Measurements from ENCODE around the gene NOL3.
"Not testable (repeated sequence)": the region's sequence is repeated elsewhere in the genome, so short reads cannot be mapped to it uniquely, and the experiment has no call there.

The NOL3 gene

DNA sequence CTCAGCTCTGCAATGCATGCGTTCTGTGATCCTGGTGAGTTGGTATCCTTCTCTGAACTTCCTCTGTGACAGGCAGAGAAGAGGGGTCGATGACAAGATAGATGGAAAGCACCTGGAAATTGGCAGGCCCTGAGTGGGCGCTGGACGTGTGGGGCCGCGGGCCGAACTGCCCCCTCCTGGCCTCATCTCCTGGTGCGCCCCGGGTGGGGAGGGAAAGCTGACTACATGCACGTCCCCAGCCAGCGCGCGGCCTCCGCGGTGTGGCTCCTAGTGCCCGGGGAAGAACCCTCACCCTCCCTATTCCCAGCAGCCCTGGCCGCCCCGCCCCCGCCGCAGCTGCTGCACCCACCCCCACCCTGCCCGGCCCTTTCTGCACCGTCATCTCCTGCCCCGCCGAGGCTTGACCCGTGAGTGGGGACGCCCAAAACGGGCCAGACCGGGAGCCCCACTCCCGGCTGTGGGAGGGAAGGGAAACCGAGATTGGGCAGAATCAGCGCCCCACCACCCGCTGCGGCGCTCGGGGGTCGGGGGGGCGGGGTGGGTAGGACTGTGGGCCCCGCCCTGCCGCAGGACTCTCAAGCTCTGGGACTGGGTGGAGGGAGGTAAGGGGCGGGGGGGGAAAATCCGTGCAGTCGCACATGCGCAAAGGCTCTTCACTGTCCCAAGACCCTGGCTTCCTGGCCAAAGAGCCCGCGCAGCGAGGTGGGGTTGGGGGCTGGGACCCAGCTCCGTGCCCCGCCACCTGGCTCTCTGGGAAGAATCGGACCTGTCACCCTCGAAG is at the start of gene NOL3:
NOL3 (plus strand) TSS at position 371 of the 781 bp plus-strand sequence.
- no peak for DNase-seq

DNA sequence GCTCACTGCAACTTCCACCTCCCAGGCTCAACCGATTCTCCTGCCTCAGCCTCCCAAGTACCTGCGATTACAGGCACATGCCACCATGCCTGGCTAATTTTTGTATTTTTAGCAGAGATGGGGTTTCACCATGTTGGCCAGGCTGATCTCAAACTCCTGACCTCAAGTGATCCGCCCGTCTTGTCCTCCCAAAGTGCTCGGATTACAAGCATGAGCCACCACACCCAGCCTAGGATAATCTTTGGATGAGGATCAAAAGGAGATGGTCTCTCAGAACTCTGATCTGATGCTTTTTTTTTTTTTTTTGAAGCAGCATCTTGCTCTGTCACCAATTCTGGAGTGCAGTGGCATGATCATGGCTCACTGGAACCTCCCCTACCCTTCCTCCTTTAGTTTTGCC is 47.5 kb upstream of the NOL3 start:
- not testable (repeated sequence) for DNase-seq

DNA sequence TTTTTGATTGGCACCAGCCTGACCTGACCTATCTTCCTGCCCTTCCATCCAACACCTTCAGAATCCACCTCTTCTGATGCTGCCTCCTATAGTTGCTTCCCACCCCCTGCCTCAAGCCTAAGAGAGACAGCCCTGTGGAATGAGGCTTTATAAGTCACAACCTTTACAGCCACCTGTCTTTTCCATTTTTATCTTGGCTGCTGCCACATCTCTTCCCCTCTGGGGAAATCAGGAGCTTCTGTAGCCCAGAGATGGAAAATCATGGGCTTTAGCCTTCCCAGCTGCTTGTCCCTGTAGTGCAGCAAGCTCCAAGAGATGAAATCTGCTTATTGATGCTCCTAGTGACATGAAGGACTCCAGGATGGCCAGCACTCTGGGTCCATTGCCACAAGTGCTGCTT is 41.9 kb upstream of the NOL3 start:
- no peak for DNase-seq

DNA sequence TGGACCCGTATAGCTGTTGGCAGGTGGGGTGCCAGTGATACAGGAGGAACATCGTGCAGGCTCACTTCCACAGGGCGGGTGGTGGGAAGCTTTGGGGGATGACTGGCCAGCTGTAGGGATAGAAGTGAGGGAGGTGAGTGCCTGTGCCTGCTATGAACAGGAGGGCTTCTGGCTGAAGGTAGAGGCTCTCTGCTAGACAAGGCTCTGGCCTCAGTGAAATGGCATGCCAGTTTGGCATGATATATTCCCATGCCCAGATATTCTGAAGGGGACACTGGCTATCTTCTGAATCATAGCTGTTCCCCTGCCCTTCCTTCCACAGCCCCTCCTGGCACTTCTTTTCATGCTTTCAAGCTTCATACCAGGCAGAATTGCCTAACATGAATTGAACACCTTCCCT is 41.5 kb upstream of the NOL3 start:
- DNase-seq, result no peak

DNA sequence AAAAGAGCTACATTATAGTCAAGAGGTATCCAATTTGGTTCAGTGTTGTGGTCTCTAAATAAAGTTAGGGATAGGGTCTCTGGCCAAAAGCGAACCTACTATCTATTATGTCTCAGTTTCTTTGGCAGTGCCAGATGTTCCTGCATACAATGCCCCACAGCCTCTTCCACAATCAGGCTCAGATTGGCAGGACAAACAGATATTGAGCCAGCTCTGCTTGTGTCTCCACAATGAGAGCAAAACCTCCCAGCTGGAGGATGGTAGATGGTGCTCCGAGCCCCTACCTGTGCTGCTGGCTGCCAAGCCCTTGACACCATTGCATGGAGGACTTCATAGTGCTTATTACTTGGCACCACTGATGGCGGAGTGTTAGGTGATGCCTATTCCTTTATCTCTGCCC is 40.9 kb upstream of the NOL3 start:
- DNase-seq, result no peak

DNA sequence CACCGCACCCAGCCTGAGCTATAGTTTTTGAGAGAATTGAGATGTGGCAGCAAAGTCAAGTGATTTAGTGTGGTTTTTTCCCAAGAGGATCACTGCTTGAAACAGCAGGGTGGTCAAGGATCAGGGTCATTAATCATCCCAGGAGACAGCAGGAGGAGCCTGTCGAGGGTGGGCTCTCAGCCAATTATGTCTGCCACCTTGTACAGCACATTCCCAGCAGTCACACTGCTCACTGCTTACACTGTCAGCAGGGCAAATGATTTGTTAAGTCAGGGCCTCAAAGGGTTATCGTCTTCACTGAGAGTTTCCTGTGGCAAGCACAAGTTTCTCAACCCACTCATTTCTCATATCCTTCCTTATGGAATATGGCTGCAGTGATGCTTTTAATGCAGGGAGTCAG is 32.7 kb upstream of the NOL3 start:
- DNase-seq, result no peak

DNA sequence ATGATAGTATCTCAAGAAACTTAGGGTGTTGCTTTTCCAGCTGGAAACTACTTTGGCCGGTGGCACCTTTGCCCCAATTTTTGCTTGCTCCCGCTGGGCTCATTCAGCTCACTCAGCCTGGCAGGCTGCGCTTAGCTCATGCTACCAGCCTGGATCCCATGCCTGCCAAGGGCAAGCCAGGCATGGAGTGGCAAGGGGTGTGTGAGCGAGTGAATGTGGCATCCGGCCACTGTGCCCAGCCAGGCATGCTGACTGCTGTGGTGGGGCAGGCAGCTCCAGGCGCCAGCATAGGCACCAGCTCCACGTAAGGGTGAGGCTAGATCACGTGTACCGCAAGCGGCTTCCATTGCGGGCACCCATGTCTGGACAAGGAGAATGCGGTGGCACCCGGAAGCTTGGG is 28.9 kb upstream of the NOL3 start:
- DNase-seq, result no peak

DNA sequence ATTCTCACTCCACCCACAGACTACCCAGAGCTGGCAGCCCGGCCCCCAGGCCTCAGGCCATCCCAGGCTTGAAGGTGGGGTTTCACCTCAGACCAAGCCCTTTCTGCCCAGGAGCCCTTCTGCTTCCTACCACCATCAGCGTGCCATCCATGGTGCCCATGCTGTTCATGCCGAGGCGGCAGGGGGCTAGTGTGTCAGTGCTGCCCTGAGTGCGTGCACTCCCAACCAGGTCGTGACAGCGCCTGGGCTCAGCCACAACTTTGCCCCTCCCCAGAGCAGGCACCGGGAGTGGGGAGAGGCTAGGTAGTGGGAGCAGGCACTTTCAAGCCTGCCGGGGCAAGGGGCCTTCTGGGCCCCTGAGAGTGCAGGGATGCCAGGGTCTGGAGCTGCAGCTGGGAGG is 28.0 kb upstream of the NOL3 start:
- no peak for DNase-seq

DNA sequence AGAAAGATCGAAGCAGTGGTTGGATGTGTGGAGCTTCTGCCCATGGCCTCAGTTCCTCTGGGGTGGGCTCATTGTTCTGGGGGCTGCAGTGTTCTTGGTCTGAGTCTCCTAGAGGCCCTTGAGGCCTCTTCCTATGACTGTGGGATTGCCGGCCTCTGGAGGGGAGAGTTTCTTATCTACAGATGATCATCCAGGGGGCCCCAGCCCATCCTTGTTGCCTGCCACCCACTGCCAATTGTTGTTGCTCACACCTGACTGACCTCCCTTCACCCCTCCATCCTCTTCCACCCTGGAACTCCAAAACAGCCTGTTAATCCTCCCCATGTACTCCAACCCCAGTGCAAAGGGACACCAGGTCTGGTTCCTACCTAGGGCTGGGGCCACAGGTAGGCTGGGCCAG is 25.4 kb upstream of the NOL3 start:
- DNase-seq, result no peak

DNA sequence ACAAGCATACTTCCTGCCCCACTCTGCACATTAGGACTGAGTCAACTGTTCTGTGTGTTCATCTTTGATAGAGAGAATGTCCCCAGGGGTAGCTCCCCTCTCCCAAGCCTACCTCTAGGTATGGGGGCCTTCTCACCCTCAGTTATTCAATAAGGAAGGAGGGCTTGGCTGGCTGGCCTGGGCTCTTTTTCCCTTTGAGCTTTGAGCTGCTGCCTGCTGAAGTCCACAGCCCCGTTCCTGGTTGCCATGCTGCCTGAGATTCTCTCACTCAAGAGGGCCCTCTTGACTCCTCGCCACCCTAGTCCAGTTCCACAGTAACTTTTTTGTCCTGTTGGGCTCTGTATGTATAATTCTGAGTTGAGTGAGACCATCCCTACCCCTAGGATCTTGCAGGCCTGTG is 24.6 kb upstream of the NOL3 start:
- no peak for DNase-seq

DNA sequence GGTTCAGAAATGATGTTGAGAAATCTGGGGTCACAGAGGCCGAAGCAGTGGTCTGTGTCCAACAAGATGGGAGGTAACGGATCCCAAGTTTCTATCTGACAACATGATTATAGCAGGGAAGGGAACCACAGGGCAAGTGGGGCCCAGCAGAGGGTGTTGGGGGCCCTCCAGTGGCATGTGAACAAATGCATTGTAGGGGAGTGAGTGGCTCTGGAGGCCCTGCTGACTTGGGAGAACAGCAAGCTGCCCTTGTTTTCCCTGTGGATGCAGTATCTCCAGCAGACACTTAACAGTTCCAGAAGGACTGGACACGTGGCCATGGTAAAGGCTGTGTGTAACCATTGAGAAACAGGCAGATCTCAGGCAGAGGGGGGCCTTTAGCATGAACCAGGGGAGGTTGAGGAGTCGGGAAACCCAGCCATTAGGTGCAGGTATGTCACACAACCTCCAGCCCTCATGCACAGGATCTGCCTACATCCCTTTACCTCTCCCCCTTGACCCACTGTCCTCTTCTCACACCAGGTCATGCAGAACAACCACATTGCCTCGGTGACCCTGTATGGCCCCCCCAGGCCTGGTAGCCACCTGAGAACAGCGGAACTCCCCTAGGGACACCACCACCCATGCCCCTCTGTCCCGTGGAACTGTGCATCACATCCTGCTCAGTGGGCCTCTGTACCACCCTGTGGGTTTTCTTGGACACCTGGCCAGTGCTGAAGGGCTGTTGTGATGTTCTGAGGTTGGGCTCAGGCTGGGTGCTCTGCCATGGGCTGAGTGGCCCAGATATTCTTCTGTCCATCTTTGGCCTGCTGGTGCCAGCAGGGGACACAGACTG is 23.6 kb upstream of the NOL3 start:
- no peak for DNase-seq

DNA sequence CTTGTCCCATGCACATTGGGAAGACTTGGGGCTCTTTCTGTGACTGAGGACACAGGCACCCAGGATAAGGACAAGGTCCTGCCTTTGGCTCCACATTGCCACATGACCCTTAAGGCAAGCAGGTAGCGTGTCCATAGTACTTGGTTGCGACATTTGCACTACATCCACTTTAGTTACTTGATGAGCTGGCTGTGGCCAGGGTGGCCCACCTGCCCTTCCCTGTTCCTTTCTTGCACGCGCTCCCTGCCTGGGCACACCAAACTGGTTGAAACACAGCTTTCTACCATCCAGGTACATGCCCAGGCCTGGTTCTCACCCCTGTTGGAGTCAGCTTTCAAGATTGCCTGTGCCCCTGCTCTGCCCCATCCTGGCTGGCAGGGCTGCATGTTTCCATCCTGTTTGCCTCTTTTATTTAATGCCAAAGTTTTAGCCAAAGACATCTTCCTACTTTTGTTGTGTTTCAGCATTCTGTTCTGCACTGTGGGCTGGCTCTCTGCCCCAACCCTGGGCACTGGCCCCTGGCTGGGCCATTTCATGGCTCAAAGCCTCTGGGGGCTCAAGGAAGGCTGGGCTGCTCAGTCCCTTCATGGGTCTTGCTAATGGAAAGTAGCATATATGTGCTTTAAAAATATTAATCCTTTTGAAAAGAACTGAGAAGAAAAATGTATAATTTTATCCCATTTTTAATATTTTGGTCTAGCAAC is 22.7 kb upstream of the NOL3 start:
- DNase-seq, result no peak

DNA sequence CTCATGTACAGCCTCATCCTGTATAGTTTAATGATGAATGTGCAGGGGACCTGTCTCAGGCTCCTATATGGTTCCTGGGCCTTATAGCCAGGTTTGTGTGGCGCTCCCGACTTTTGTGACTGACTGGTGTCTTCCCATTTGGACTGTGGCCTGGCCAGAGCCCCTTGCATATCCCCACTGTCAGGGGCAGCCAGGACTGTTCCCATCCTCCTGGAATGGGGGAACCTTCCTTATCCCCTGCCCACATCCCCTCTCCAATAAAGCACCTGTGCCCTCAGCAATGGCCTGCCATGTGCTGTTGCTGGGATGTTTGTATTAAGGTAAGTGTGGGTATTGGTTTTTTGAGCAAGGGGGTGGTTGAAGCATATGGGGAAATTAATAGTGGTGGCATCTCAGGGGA is 22.1 kb upstream of the NOL3 start:
- DNase-seq, result no peak

DNA sequence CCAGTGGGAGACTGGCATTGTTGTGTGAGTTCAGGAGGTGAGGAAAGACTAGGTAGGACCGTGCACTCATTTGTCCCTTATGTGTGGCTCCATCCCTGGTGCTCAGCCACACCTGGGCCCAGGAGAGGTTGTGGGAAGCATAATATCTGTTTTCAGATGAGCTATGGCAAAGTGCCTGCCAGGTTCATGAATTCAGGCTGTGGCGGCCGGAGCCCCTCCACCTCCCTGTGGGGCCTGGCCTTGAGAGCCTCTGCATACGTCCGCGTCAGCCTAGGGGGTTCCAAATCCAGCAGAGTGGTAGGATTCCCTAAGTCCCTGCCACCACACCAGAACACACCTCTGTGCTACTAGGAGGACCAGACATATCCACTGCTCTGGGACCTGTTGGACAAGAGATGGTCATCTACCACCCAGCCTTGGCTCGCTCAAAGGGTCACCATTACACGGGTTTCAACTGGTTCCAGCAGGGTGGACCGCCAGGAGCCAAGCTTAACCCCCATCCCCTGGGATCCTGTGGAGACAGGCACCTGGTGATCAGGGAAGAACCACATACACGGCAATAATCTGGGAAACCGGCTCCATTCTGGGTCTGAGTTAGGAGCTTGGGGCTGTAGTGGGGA is 21.6 kb upstream of the NOL3 start:
- no peak for DNase-seq

DNA sequence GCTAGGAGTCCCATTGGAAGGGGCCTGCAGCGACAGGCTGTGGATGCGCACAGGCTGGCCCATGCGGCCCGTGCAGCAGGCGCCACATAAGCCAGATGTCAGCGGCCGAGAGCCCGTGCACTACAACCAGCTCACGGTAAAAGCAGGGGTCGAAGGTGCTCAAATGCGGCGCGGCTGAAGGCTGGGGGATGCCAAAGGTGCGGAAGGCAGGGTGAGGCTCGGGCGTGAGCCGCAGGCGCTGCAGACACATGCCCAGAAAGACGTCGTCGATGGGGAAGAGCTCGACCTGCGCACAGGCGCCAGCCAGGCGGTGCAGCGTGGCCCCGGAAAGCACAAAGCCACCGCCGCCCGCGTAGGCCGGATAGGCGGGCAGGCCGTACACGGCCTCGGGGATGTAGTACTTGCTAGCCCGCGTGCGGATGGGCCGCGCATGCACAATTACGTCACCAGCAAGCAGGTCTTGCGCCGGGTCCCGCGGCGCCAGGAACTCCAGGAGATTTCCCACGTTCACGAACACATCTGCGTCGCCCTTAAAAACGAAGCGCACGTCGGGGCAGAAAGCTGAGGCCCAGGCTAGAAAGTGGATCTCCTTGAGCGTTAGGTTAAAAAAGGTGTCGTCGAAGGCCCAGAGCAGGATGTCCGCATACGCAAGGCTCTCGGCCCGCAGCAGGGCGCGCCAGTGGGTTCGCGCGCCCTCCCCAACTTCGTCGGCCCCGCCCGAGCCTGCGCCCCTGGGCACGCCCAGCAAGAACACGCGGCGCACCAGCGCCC is 20.9 kb upstream of the NOL3 start:
- no peak for DNase-seq

DNA sequence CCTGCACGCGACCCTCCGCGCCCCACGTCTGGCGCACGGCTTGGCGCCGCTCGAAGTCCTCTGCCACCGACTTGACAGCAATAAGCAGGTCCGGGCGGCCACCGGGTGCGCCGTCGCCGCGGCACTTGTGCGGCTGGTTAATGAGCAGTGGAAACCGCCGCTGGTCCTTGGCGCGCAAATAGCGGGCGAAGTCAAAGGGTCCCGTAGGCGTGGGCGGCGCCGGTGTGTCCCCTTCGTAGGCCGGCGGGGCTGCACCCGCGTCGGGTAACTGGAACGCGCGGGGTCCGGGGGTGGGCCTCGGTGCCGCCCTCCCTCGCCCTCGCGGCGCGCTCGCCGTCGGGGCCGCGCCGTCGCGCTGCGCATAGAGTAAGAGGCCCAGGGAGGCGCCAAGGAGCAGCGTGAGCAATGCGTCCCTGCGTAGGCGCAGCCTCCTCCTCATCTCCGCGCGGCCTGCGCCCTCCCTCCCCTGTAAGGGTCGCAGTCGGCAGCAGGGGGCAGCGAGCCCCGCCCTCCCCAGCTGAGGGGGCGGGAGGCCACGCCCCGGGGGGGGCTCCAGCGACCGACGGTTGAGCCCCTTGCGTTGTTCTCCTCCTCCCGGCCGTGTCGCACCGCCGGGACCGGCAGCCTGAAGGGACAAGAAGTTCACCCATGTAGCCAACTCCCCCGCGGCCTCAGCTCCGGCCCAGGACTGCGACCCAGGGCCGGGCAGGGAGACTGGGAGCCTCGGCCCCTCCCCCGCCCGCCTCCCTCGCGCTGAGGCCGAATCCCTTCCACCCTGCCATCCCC is 20.1 kb upstream of the NOL3 start:
- DNase-seq, result no peak

DNA sequence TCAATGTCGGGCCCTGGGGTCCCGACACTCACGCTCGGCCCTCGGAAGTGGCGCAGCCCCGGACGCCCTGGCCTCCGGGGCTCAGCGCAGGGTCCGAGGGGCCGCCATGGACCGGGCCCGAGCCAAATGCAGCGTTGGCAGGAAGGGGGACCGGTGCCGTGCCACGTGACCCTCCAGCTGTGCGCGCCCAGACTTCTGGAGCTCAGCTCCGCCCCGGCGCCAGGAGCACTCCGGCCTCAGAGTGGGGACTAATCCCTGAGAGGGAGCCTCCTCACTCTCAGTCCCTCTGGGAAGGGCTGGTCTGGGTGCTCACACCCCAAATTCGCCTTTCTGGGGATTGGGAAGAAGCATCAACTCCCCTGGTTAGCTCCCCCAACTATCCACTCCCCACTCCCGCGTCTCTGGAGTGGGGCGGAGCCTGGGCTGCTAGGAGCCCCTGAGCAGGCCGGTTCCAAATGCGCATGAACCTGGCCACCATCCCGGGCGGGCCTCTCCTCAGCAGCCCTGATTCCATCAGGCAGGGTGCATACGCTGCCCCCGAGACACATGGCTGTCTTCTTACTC is 19.4 kb upstream of the NOL3 start, which contains the start of gene B3GNT9:
B3GNT9 (minus strand) TSS at position 166 of the 564 bp plus-strand sequence. CDS start 513 bp downstream, outside the sequence.
- no peak for DNase-seq

DNA sequence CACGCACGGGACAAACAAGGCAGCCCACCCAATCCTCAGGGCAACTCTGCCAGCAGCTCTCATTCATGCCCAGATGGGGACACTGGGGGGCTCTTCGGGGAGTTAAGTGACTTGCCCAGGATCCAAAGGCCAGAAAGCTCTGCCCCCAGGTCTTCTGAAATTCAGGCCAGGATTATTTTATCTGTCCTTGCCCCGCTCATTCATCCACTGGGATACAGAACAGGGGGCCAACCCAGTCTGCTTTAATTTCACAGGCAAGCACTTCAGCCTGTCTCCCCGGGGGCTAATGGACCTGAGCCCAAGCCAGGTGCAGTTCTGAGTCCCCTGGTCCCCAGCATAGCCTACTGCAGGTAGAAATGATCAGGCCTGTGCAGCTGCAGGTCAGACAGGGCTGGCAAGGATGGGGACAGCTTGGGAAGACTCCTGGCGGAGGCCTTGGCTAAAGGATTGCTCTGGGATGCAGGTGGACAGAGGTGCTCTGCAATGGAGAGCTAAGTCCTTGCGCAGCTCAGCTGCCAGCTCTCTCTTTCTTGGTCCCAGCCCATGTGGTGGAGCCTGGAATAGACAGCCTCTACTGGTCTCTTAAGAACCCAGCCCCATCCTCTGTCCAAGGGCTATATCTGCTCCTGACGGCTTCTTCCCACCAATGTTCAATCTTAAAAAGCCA is 18.8 kb upstream of the NOL3 start:
- DNase-seq, result no peak

DNA sequence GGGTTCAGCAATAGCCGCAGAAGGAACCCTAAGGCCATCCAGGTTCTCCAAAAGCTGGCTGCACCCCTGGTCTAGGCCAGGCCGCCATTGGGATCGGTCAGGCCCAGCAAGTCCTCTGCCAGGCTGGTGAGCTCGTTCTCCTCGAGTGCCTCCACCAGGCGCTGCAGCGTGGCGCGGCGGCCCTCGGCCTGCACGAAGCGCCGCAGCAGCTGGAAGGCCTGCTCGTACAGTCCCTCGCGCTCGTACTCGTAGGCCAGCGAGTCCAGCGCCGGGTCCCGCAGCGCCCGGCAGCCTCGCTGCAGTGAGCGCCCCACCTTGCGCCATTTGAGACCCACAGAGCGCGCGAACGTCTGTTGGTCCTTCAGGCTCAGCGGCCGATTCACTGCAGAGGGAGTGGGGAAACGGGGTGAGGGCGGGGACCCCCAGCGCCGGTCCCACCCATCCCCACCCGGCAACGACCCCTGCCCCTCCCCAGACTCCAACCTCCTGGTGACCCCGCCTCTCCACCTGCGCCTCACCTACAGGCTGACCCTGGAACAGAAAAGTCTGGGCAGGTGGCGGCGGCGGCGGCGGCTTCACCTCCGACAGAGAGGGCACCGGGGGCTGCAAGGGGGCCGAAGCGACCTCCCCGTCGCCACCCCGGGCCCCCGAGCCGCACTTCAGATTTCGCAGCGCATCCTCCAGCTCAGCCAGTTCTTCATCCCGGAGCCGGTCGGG is 15.6 kb upstream of the NOL3 start:
- DNase-seq, result no peak

Measured in NCI-H2081 treated with DMSO at 0.1 percent for 48 hours (cell line).